Fibroblast of skin of left quadriceps (primary cell): ENCODE data around the gene TTC7B.

Source experiments
- DNase-seq, 2 experiments: peaks; one replicate each; pipeline ENCODE4 v3.0.0-alpha.2; 2013; ENCODE audit warnings: low read depth in 2 of 2

The TTC7B gene

DNA sequence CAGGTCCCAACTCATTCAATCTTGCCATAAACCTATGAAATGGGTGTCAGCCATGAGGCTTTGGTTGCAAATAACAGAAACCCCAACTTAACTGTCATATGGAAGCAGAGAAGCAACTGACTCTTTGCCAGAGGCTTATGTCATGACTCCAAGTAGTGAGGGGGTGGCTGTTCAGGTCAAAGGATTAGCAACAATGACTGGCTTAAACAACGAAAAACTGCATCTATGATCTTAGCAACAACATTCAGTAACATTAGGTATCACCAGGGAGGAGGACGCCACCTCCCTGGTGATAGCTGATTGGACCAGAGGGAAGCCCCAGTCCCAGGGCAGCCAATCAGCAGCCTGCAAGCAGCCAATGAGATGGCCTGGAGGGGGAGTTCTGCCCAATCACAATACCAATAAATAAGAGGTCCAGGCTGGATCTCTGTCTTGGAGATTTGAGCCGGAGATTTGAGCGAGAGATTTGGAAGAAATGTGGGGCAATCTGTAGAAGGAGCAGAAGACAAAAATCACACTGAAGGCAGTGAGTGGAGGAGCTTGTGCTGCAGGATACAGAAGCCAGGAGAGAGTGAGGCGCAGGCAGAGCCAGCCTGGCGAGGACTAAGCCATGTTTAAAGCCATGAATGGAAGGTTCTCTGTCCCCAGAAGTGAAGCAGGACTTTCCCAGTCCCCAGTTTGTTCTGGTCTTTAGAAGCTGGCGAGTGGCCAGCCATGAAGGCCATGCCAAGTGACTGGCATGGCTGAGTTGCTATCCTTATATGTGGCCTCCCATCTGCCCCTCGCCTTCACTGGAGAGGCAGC lies 326.1 kb downstream of the TTC7B start:
- DNase-seq, result no peak

DNA sequence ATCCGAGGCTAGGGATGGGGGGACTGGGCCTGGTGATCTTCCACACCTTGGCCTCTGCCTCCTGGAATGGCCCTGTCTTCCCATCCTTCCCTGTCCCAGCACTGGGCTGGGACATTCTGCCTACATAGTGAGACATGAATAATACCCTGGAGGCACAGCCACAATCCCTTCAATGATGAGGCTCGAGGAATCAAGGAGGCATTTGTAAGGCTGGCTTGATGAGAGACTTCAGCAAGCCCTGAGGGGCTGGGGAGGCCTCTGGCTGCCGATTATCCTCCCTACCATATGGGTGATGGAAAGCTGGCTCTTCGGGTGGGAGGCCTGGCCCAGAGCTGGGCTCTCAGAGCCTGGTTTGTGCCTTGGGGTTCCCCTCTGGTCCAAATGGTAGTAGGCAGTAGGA lies 326.9 kb downstream of the TTC7B start:
- DNase-seq, result no peak

DNA sequence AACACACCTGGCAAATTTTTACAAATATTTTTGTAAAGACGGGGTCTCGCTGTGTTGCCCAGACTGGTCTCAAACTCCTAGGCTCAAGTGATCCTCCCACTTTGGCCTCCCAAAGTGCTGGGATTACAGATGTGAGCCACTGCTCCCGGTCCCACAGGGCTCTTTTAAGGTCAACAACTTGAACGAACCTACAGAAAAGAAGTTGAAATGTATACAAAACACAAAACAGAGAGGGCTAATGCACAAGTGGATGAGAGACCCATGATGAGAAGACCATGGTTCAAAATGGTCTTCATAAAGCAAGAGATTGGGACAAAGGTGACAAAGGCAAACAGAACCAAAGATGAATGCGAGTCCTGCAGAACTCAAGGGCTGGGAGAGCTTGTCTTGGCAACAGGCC lies 328.0 kb downstream of the TTC7B start:
- DNase-seq, result no peak

DNA sequence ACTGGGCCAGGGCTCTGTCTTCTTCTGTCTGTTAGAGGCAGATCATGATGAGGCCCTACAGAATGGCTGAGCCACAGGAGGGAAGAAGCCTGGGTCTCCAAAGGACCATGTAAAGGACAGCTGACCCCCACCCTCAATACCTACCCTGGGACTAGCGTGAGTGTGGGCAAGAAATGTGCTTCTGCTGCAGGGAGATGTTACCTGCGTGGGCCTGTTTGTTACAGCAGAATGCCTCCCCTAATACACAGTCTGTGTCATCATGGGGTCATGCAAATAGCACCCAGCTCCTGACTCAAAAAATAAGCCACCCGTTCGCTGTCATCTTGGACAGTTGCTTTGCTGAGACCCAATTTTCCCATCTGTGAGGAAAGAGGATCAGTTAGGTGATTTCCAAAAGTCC lies 328.8 kb downstream of the TTC7B start:
- DNase-seq, result no peak

DNA sequence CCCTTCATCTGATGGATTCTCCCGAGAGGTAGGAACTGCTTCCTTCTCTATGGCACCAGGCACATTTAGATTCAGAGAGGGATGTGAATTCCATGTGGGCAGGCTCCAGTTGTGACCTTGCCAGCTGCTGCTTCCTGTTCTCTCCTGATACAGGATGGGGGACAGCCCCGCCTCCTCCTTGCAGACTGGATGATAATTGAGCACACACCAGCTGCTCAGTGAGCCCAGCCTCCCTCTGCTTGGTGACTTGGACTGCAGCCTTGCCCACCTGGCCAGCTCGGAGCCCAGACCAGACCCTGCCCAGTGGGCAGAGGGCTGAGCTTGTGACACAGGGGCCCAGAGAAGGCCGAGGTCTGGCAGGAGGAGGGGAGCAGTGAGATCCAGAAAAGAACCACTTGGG lies 329.2 kb downstream of the TTC7B start:
- DNase-seq, result no peak

DNA sequence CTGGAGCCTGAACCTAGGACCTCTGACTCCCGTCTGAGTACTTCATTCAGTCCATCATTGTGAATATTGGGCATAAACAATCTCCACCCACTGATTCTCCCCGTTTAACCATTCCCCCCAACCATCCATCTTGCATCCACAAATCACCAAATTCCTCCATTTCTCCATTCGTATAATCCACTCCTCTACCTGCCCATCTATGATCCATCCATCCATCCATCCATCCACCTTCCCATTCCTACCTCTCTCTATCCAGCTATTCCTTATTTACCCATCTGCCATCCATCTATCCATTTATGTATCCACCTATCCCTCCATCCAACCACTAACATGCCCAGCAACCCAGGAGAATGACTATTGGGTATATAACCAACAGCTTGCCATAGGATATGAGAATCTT lies 331.9 kb downstream of the TTC7B start:
- DNase-seq, result no peak

DNA sequence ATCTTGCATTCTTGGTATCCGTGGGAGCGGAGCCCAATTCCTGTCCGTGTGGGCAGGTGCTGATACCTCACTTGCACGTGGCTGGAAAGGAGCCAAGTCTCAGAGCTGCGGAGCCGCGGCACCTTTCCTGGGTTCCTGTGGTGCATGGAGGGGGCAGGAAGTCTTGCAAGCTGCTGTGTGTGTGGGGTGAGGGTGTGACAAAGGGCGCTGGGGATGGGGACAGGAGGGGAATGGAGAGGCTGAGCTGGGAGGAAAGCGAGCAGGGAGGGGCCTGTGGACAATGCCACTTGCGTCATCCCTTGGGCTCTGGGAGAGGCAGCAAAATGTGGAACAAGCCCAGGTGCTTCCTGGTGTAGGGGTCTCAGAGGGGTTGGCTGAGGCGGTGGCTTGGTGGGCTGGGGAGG lies 332.7 kb downstream of the TTC7B start:
- no peak for DNase-seq

DNA sequence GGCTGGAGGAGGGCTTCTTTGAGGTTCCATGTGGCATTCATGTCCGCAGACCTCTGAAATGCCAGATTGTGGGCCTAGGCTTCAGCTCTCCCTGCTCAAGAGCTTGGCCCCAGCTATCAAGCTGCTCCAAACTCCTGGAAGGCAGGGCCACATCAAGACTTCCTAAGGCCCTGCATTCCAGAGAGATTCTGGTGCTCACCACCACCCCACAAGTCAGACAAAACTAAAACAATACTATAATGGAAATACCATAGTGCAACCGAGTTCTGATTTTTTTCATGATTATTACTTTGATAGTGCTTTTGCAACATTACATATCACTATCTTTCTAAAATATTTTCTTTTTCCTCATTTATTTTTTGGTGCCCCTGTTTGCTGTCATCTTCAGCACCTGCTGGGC lies 333.1 kb downstream of the TTC7B start:
- no peak for DNase-seq

DNA sequence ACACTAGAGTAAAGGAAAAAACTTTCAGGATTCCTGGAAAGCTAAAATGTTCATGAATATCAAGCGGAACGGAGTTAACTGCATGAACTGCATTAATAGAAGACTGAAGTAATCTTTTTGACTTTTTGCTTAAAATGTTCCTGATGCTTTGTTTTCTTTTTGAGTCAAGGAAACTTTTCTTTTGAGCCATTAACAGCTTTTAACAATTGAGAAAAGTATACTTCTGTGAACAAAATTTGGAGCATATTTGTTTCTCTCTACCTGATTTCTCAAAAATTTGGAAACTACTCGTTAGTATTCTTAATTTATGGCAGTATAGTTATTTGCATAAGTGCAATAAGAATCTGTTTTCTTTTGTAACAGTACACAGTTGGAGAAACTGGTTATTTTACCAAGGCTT lies 340.9 kb downstream of the TTC7B start:
- DNase-seq, result no peak
